ENCODE results near the gene SCN1B. TPM values are rescaled to one million over a fixed set of nuclear protein-coding genes. Genes with fewer than 3 reads are reported as not detected.

The SCN1B gene
- total RNA-seq, 4 donors from 2014 or later, result 12.8 to 26.7 (median 13.4) TPM

DNA sequence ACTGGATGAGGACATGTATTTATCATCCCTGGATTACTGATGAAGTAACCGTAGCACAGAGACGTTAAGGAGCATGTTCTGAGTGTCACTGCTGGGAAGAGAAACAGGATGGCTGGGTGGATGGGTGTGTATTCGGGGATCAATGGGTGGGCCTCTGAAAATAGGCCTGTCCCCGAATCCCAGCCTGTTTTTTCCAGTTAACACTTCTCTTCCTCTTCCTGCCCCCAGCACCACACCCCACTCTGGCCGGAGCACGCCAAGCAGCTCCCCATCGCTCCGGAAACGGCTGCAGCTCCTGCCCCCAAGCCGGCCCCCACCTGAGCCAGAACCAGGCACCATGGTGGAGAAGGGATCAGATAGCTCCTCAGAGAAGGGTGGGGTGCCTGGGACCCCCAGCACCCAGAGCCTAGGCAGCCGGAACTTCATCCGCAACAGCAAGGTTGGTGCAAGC, 21.4 kb upstream of the SCN1B start:
- TF ChIP-seq EP300 (IDR thresholded peaks at IDR 0.05) (peak in 1 of 2 donors; percentile 26), POLR2A (IDR thresholded peaks at IDR 0.05) (no peak)
- peaks cover 0 to 41% (median 9%) of the 10 kb centered on the region in 4 donors for H3K4me1 ChIP-seq
- H3K36me3 ChIP-seq, result peaks cover 0 to 65% (median 12%) of the 10 kb centered on the region in 3 donors
- no peak overlapping the region for H3K4me3 ChIP-seq
- no peak for DNase-seq (ENCODE audit: low spot score in 2 of 2)
- no peaks in the 10 kb centered on the region for H3K27me3 ChIP-seq
- 72 to 81% methylated on average over 10 to 12 of the region's 12 CpGs for WGBS, 2 donors
- H3K27ac ChIP-seq, result peak overlapping the region in 1 of 4 donors; percentile 59
- H3K9me3 ChIP-seq, result no peaks in the 10 kb centered on the region

GRCh38 chr19:35009424-35010415, 20.6 kb upstream of the SCN1B start:
- Histone ChIP-seq H3K4me3 (no peak overlapping the region), H3K4me1 (peaks cover 0 to 36% (median 12%) of the 10 kb centered on the region in 4 donors), H3K27ac (peak overlapping the region in 1 of 4 donors; percentile 29), H3K36me3 (peaks cover 0 to 73% (median 12%) of the 10 kb centered on the region in 3 donors), H3K9me3 (no peaks in the 10 kb centered on the region), H3K27me3 (no peaks in the 10 kb centered on the region)
- DNase-seq (ENCODE audit: low spot score in 2 of 2), result no peak
- 85 to 89% methylated on average over 36 of the region's 36 CpGs for WGBS, 2 donors
- TF ChIP-seq CTCF (IDR thresholded peaks at IDR 0.05), result no peak
- no peak for TF ChIP-seq EP300 (IDR thresholded peaks at IDR 0.05)
- TF ChIP-seq POLR2A (IDR thresholded peaks at IDR 0.05), result no peak

GRCh38 chr19:35011091-35011689, 19.1 kb upstream of the SCN1B start:
- Histone ChIP-seq H3K36me3 (peaks cover 0 to 74% (median 20%) of the 10 kb centered on the region in 3 donors), H3K27me3 (no peaks in the 10 kb centered on the region), H3K27ac (no peak overlapping the region), H3K4me3 (no peak overlapping the region), H3K9me3 (no peaks in the 10 kb centered on the region), H3K4me1 (peaks cover 0 to 33% (median 12%) of the 10 kb centered on the region in 4 donors)
- no peak for DNase-seq (ENCODE audit: low spot score in 2 of 2)
- TF ChIP-seq EP300 (IDR thresholded peaks at IDR 0.05), result no peak
- TF ChIP-seq CTCF (IDR thresholded peaks at IDR 0.05), result no peak
- TF ChIP-seq POLR2A (IDR thresholded peaks at IDR 0.05), result no peak
- 78 to 82% methylated on average over 13 of the region's 13 CpGs for WGBS, 2 donors

DNA sequence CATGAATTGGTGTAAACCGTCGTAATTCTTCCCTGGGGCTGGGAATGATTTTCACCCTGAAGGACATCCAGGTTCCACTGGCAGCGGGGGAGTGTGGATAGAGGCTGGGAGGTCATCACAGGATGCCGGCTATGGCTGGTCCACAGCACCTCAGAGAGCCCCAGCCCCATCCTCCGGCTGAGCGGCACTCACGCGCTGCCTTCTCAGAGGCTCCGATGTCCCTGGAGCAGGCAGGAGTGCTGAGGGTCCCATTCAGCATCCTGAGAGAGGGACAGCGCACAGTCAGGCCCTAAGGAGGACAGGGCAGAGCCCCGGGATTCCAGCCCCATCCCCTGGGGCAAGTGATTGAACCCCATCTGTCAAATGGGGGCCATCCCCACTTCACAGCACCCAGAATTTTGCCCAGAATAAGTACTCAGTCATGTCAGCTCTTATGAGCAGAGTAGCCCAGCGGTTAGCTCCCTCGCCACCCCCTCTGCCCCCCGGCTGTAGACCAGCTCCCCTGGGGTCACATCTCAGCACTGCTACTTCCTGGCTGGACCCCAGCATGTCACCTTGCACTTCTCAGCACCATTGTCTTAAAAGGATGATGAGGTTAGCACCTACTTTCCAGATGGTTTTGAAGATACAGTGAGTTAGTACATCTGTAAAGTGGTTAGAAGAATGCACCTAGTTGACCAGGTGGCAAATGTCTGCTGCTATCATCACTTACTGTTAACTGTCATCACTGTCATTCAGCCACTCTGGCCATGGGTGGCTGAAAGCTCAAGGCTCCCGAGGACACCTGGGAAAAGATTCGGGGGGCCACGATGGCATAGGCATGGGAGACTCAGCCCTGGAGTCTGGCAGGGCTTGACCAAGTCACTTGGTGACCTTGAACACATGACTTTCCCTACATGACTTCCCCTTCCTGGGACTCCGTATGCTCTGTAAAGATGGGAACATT, 18.3 kb upstream of the SCN1B start:
- Histone ChIP-seq H3K9me3 (no peaks in the 10 kb centered on the region), H3K27ac (peak overlapping the region in 2 of 4 donors; percentile 33 to 38), H3K4me3 (no peak overlapping the region), H3K27me3 (no peaks in the 10 kb centered on the region), H3K4me1 (peaks cover 0 to 26% (median 12%) of the 10 kb centered on the region in 4 donors), H3K36me3 (peaks cover 0 to 82% (median 20%) of the 10 kb centered on the region in 3 donors)
- WGBS, 2 donors, result 83 to 84% methylated on average over 10 to 17 of the region's 18 CpGs
- no peak for TF ChIP-seq POLR2A (IDR thresholded peaks at IDR 0.05)
- no peak for TF ChIP-seq CTCF (IDR thresholded peaks at IDR 0.05)
- TF ChIP-seq EP300 (IDR thresholded peaks at IDR 0.05), result no peak
- no peak for DNase-seq (ENCODE audit: low spot score in 2 of 2)

Data from tibial nerve (tissue), 4 donors.